OCI-LY1 (cell line): Measurements from ENCODE around the gene ST3GAL2.

Experiments
- CTCF ChIP-seq: fragments of 200-600 bp; sonication (generic), shearing (Covaris generic); IDR thresholded peaks from 2 replicates; pipeline ENCODE4 v1.5.1; 2017; ENCODE audit warnings: mild to moderate bottlenecking, antibody characterized with exemption, low read length, moderate library complexity, mixed read lengths
- EZH2 ChIP-seq: fragments of 200-600 bp; sonication (generic), shearing (Covaris generic); IDR thresholded peaks from 2 replicates; pipeline ENCODE4 v1.8.0; 2017; ENCODE audit warnings: borderline replicate concordance, mixed run types, mild to moderate bottlenecking, antibody characterized with exemption, low read length, moderate library complexity, mixed read lengths

DNA sequence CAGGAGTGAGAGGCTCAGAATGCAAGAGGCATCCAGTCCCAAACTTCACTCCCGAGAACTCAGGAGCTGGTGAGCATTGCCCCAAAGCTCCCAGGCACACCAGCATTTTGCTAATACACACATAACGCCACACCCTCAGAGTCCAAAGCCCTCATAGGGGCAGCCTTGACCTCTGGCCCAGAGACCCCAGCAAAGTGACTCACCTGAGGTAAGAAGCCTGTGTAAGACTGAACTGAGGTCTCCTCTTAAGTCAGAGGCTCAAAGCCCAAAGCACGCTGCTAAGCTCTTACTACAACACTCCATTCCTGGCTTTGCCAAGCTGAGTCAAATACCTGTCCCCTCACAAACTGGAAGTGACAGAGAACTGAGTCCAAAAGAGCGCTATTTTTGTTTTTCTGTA is 16.4 kb downstream of the ST3GAL2 start:
- TF ChIP-seq CTCF (no peak), EZH2 (no peak)
